GM19324 (cell line): ENCODE data around the gene TENT5C.

Experiments
- ATAC-seq: cut with Tn5 transposase; IDR thresholded peaks from one replicate; pipeline ENCODE4 v1.9.1; 2021; ENCODE audit warnings: mild to moderate bottlenecking, moderate library complexity; ENCODE audit not compliant: unreplicated experiment, low FRiP score

Gene TENT5C

GRCh38 chr1:117611894-117612483, 6.1 kb downstream of the TENT5C start:
- ATAC-seq, result no peak

- ATAC-seq, result no peak
Observed at GRCh38 chr1:117612517-117613248, 6.8 kb downstream of the TENT5C start.

- no peak for ATAC-seq
Observed at GRCh38 chr1:117613249-117613968, 7.6 kb downstream of the TENT5C start.

- no peak for ATAC-seq
Observed at GRCh38 chr1:117613969-117614729, 8.3 kb downstream of the TENT5C start.

GRCh38 chr1:117615474-117615873, 9.6 kb downstream of the TENT5C start:
- ATAC-seq, result no peak

GRCh38 chr1:117616356-117616755, 10.5 kb downstream of the TENT5C start:
- no peak for ATAC-seq

- ATAC-seq, result no peak
Observed at GRCh38 chr1:117616967-117617366, 11.1 kb downstream of the TENT5C start.

GRCh38 chr1:117618450-117619122, 12.7 kb downstream of the TENT5C start:
- ATAC-seq, result no peak

- ATAC-seq, result no peak
Observed at GRCh38 chr1:117620440-117620839, 14.6 kb downstream of the TENT5C start.

GRCh38 chr1:117621316-117621715, 15.5 kb downstream of the TENT5C start:
- no peak for ATAC-seq

GRCh38 chr1:117622726-117623125, 16.9 kb downstream of the TENT5C start:
- no peak for ATAC-seq

- ATAC-seq, result no peak
Observed at GRCh38 chr1:117623141-117623540, 17.3 kb downstream of the TENT5C start.

- ATAC-seq, result no peak
Observed at GRCh38 chr1:117623698-117624097, 17.9 kb downstream of the TENT5C start.

GRCh38 chr1:117627546-117628130, 21.8 kb downstream of the TENT5C start:
- ATAC-seq, result no peak

GRCh38 chr1:117628343-117628742, 22.5 kb downstream of the TENT5C start:
- no peak for ATAC-seq

GRCh38 chr1:117629625-117630422, 24.0 kb downstream of the TENT5C start:
- ATAC-seq, result no peak

- no peak for ATAC-seq
Observed at GRCh38 chr1:117630423-117630998, 24.7 kb downstream of the TENT5C start.

- no peak for ATAC-seq
Observed at GRCh38 chr1:117631359-117632160, 25.7 kb downstream of the TENT5C start.
